Measurements from ENCODE around the gene SUV39H2. TPM values are rescaled to one million over a fixed set of nuclear protein-coding genes. Genes with fewer than 3 reads are reported as not detected.

The SUV39H2 gene
- total and polyA plus RNA-seq, 2 experiments from 2014 or later = 9.3 to 14.6 TPM

DNA sequence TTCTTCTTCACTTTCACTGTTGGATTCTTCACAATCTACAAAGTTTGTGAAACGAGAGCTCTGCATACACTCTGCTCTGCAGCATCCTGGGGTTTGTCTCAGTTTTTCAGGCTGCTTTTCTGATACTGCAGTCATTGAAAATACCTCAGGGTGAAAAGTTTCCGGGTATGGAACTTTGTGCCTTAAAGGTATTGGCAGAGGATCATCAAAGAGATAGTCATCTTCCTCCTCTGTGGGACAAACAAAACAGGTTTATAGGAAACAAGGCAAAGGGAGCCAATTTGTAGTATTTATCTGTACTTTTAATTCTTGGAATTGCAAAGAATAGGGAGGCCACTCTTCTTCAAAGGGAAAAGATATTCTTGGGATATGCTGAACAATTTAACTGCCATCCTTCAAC, 30.4 kb downstream of the SUV39H2 start:
- Histone ChIP-seq H3K4me2 (ENCODE audit: unreplicated experiment) (no peak overlapping the region), H2AFZ (no peak overlapping the region), H3K4me3 (no peak overlapping the region), H3K27ac (no peak overlapping the region), H3K9ac (no peak overlapping the region), H3K9me2 (ENCODE audit: insufficient read depth) (no peaks in the 10 kb centered on the region), H3F3A (ENCODE audit: insufficient read depth) (peaks cover 6% of the 10 kb centered on the region), H3K27me3 (replicated peaks; ENCODE audit: insufficient read depth) (no peaks in the 10 kb centered on the region), H4K20me1 (ENCODE audit: insufficient read depth) (no peaks in the 10 kb centered on the region), H3K36me3 (ENCODE audit: low read depth) (peaks cover 40% of the 10 kb centered on the region), H3K79me2 (ENCODE audit: insufficient read depth) (no peaks in the 10 kb centered on the region; the same call in 1 of the 2 replicates), H3K9me3 (ENCODE audit: low read depth) (no peaks in the 10 kb centered on the region), H3K4me1 (ENCODE audit: insufficient read depth) (no peaks in the 10 kb centered on the region)
- in situ Hi-C loops (cut with MboI) = no loop called here
- 93 to 95% methylated on average over 2 of the region's 2 CpGs for WGBS, 2 experiments (ENCODE audit: low coverage in 1 of 2, low lambda C conversion rate in 2 of 2, missing lambda C conversion rate in 2 of 2)
- no peak for TF ChIP-seq EZH2 (IDR thresholded peaks at IDR 0.05; ENCODE audit: insufficient read depth, poor library complexity, severe bottlenecking)
- no peak for DNase-seq

DNA sequence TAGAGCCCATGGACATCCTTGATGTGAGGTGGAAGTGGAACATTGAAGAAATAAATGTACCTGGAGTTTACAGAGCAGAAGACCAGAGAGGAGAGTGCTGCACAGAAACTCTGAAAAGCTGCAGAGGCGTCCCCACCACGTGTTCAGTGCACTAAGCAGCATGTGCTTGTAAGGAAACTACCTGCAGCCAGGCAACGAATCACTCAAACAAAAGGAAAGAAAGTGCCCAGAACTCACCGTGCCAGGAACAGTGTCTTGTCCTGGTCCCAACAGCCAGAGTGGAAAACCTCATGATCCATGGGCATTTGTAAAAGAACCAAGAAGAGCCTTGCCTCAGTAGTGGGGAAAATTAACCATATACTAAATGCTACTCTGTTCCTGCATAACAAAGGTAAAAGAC, 32.3 kb downstream of the SUV39H2 start:
- Histone ChIP-seq H2AFZ (no peak overlapping the region), H3K27ac (no peak overlapping the region), H3K4me1 (ENCODE audit: insufficient read depth) (no peaks in the 10 kb centered on the region), H3K4me3 (no peak overlapping the region), H3K9me3 (ENCODE audit: low read depth) (no peaks in the 10 kb centered on the region), H3K27me3 (replicated peaks; ENCODE audit: insufficient read depth) (no peaks in the 10 kb centered on the region), H3K9ac (no peak overlapping the region), H3K4me2 (ENCODE audit: unreplicated experiment) (no peak overlapping the region), H3K9me2 (ENCODE audit: insufficient read depth) (no peaks in the 10 kb centered on the region), H3F3A (ENCODE audit: insufficient read depth) (no peaks in the 10 kb centered on the region; the same call in 1 of the 2 replicates), H3K36me3 (ENCODE audit: low read depth) (peaks cover 42% of the 10 kb centered on the region), H3K79me2 (ENCODE audit: insufficient read depth) (no peaks in the 10 kb centered on the region; the same call in 1 of the 2 replicates), H4K20me1 (ENCODE audit: insufficient read depth) (no peaks in the 10 kb centered on the region)
- TF ChIP-seq EZH2phosphoT487 (IDR thresholded peaks at IDR 0.05; ENCODE audit: insufficient read depth, low read depth) (no peak), EZH2 (IDR thresholded peaks at IDR 0.05; ENCODE audit: insufficient read depth, poor library complexity, severe bottlenecking) (no peak)
- no peak for DNase-seq
- in situ Hi-C loops (cut with MboI) = no loop called here
- 95 to 100% methylated on average over 4 of the region's 4 CpGs for WGBS, 2 experiments (ENCODE audit: low coverage in 1 of 2, low lambda C conversion rate in 2 of 2, missing lambda C conversion rate in 2 of 2)

DNA sequence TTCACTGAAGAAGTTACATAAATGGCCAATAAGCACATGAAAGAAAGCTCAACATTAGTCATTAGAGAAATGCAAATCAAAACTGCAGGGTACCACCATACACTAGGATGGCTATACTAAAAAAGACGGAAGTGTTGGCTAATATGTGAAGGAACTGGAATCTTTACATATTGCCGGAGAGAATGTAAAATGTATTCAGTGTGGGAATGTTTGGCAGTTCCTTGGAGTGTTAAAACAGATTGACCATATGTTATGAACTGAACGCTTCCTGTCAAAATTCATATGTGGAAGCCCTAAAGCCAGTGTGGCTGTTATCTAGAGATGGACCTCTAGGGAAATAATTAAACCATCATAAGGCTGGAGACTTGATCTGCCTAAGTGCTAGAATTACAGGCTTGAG, 33.1 kb downstream of the SUV39H2 start:
- no peaks in the 10 kb centered on the region for H3K9me2 ChIP-seq (ENCODE audit: insufficient read depth)
- H3K9ac ChIP-seq = no peak overlapping the region
- H2AFZ ChIP-seq = no peak overlapping the region
- no peaks in the 10 kb centered on the region for H3K9me3 ChIP-seq (ENCODE audit: low read depth)
- no peaks in the 10 kb centered on the region for H3K27me3 ChIP-seq (replicated peaks; ENCODE audit: insufficient read depth)
- in situ Hi-C loops (cut with MboI) = no loop called here
- no peaks in the 10 kb centered on the region for H3F3A ChIP-seq (ENCODE audit: insufficient read depth)
- H3K4me3 ChIP-seq = no peak overlapping the region
- no peaks in the 10 kb centered on the region for H3K4me1 ChIP-seq (ENCODE audit: insufficient read depth)
- DNase-seq = no peak
- H3K36me3 ChIP-seq (ENCODE audit: low read depth) = peaks cover 51% of the 10 kb centered on the region
- H3K79me2 ChIP-seq (ENCODE audit: insufficient read depth) = no peaks in the 10 kb centered on the region; the same call in 1 of the 2 replicates
- 79% methylated on average over 3 of the region's 3 CpGs for WGBS, 2 experiments (ENCODE audit: low coverage in 1 of 2, low lambda C conversion rate in 2 of 2, missing lambda C conversion rate in 2 of 2)
- no peak overlapping the region for H3K4me2 ChIP-seq (ENCODE audit: unreplicated experiment)
- no peak overlapping the region for H3K27ac ChIP-seq
- no peaks in the 10 kb centered on the region for H4K20me1 ChIP-seq (ENCODE audit: insufficient read depth)
- TF ChIP-seq EZH2phosphoT487 (IDR thresholded peaks at IDR 0.05; ENCODE audit: insufficient read depth, low read depth) (no peak), EZH2 (IDR thresholded peaks at IDR 0.05; ENCODE audit: insufficient read depth, poor library complexity, severe bottlenecking) (no peak)

- no peaks in the 10 kb centered on the region for H3K9me2 ChIP-seq (ENCODE audit: insufficient read depth)
- H3K4me1 ChIP-seq (ENCODE audit: insufficient read depth) = no peaks in the 10 kb centered on the region
- no peaks in the 10 kb centered on the region for H3K27me3 ChIP-seq (replicated peaks; ENCODE audit: insufficient read depth)
- H4K20me1 ChIP-seq (ENCODE audit: insufficient read depth) = no peaks in the 10 kb centered on the region
- H3F3A ChIP-seq (ENCODE audit: insufficient read depth) = no peaks in the 10 kb centered on the region
- in situ Hi-C loops (cut with MboI) = no loop called here
- H3K27ac ChIP-seq = no peak overlapping the region
- WGBS, 2 experiments (ENCODE audit: low coverage in 1 of 2, low lambda C conversion rate in 2 of 2, missing lambda C conversion rate in 2 of 2) = 98 to 99% methylated on average over 2 of the region's 2 CpGs
- no peak overlapping the region for H3K9ac ChIP-seq
- H3K4me3 ChIP-seq = no peak overlapping the region
- H3K4me2 ChIP-seq (ENCODE audit: unreplicated experiment) = no peak overlapping the region
- no peaks in the 10 kb centered on the region; the same call in 1 of the 2 replicates for H3K79me2 ChIP-seq (ENCODE audit: insufficient read depth)
- H3K36me3 ChIP-seq (ENCODE audit: low read depth) = peaks cover 61% of the 10 kb centered on the region
- DNase-seq = no peak
- no peak overlapping the region for H2AFZ ChIP-seq
- no peaks in the 10 kb centered on the region for H3K9me3 ChIP-seq (ENCODE audit: low read depth)
- TF ChIP-seq EZH2phosphoT487 (IDR thresholded peaks at IDR 0.05; ENCODE audit: insufficient read depth, low read depth) (no peak), EZH2 (IDR thresholded peaks at IDR 0.05; ENCODE audit: insufficient read depth, poor library complexity, severe bottlenecking) (no peak)
These were observed 37.9 kb downstream of the SUV39H2 start for GRCh38 chr10:14916600-14916999.

GRCh38 chr10:14917827-14918226, 39.2 kb downstream of the SUV39H2 start:
- no peaks in the 10 kb centered on the region for H3K9me3 ChIP-seq (ENCODE audit: low read depth)
- no peak overlapping the region for H3K9ac ChIP-seq
- H3K4me2 ChIP-seq (ENCODE audit: unreplicated experiment) = no peak overlapping the region
- H3K9me2 ChIP-seq (ENCODE audit: insufficient read depth) = no peaks in the 10 kb centered on the region
- H3K27ac ChIP-seq = no peak overlapping the region
- no peak for TF ChIP-seq EZH2phosphoT487 (IDR thresholded peaks at IDR 0.05; ENCODE audit: insufficient read depth, low read depth)
- no peak for TF ChIP-seq EZH2 (IDR thresholded peaks at IDR 0.05; ENCODE audit: insufficient read depth, poor library complexity, severe bottlenecking)
- in situ Hi-C loops (cut with MboI) = no loop called here
- H3K4me1 ChIP-seq (ENCODE audit: insufficient read depth) = no peaks in the 10 kb centered on the region
- H3K27me3 ChIP-seq (replicated peaks; ENCODE audit: insufficient read depth) = no peaks in the 10 kb centered on the region
- no peaks in the 10 kb centered on the region for H4K20me1 ChIP-seq (ENCODE audit: insufficient read depth)
- WGBS, 2 experiments (ENCODE audit: low coverage in 1 of 2, low lambda C conversion rate in 2 of 2, missing lambda C conversion rate in 2 of 2) = 96 to 97% methylated on average over 3 of the region's 3 CpGs
- H3K79me2 ChIP-seq (ENCODE audit: insufficient read depth) = no peaks in the 10 kb centered on the region
- H3K4me3 ChIP-seq = no peak overlapping the region
- peaks cover 62% of the 10 kb centered on the region for H3K36me3 ChIP-seq (ENCODE audit: low read depth)
- DNase-seq = no peak
- H2AFZ ChIP-seq = no peak overlapping the region
- H3F3A ChIP-seq (ENCODE audit: insufficient read depth) = no peaks in the 10 kb centered on the region
